ENCODE data around the gene ADGRG1.
A peak's percentile ranks its signal among the peaks of the same experiment; 100 is the strongest.

Gene ADGRG1

DNA sequence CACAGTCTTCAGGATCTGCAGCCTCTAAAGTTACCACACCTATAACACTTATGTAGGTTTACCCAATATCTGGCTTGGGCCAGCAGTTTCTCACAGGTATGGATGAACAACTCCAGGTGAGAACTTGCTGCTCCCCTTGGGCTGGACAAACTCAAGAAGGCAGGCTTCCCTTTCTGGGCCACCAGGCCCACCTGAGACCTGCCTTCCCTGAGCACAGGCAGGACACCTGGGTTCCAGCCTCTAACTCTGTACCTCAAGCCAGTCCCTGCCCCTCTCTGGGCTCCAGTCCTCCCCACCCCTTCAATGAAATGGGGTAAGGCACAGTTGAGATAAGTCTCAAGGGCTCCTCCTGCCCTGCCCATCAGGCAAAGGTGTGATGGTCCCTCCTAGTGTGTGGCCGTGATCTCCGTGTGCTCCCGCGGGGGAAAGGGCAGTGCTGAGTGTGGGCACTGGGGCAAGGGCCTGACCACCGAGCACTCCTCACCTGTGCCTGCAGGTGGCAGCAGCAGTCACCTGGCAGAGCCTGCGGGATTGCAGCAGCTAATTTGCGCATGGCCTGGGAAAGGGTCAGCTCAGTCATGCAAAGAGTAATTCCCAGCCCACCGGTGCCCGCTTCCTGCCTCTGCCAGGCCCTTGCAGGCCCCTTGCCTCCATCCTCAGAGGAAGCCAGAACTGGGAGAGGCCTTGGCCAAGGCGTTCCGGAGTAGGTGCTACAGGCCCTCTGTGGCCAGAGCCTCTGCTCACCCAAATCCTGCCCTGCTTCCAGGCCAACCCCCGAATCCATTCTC is 28.2 kb upstream of the ADGRG1 start:
- Mint-ChIP-seq H3K36me3 (peaks cover 8% of the 10 kb centered on the region), H3K4me1 (ENCODE audit: low read depth) (peaks cover 44% of the 10 kb centered on the region), H3K4me3 (no peak overlapping the region), H3K9me3 (ENCODE audit: low read depth) (peaks cover 7% of the 10 kb centered on the region), H3K27ac (peak overlapping the region; percentile 41), H3K27me3 (no peaks in the 10 kb centered on the region)

DNA sequence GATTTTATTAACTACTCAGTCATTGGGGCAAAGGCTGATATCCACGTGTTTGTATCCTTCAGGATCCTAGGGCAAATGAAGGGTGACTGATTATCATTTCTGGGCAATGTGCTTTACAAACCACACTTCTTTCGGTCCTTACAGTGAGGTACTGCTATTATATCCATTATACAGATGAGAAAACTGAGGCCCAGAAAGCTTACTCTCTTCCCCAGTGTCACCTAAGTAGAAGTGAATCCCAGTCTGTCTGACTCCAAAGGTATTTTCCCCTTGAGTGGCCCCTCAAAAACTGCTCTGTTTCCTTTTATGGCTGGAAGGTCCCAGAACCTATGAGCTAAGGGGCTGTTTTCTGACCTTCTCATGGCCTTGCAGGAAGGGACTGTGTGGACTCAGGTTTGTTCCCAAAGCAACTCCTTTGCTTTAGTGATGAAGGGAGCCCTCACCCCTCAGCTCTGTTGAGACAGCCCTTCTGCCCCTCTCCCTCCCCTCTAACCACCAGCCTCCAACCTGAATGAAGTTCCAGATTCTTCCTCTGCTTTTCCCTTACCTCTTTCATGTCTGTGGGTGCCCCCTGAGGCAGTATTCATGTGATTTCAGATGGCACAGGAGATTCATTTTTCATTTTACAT is 27.4 kb upstream of the ADGRG1 start:
- Mint-ChIP-seq H3K36me3 (peaks cover 8% of the 10 kb centered on the region), H3K4me1 (ENCODE audit: low read depth) (peaks cover 44% of the 10 kb centered on the region)

DNA sequence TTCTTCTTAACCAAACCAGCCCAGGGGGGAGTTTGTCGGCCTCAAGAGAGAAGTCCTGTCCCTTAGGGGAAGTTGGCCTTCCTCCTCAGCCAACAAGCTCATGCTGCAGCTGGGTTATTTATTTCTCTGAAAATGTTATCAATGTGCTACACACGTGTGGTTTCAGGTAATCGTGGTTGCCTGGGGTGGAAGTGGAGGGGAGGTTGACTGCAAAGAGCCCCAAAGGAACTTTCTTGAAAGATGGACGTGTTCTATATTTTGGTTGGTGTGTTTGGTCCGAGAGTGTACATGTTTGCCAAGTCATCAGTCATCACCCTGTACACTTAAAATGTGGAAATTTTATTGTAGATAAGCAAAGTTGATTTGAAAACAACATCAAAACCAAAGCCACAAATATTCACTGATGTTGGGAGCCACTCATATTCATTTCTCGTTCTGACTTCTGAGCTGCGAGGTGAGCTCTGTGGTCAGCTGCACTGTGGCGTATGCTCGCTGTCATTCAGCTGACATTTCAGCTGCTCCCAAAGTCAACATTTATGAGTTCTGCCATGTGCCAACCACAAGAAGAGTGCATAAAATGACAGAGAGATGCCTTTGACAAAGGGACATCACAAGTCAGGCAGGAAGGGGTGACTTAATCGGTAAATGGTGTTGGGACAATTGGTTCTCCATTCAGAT is 26.5 kb upstream of the ADGRG1 start:
- peak overlapping the region; percentile 71 for H3K4me3 Mint-ChIP-seq
- peaks cover 44% of the 10 kb centered on the region for H3K4me1 Mint-ChIP-seq (ENCODE audit: low read depth)
- H3K36me3 Mint-ChIP-seq: peaks cover 8% of the 10 kb centered on the region
- peak overlapping the region; percentile 93 for H3K27ac Mint-ChIP-seq
- peaks cover 3% of the 10 kb centered on the region for H3K9me3 Mint-ChIP-seq (ENCODE audit: low read depth)
- H3K27me3 Mint-ChIP-seq: no peaks in the 10 kb centered on the region

More for the DNA sequence above, 27.4 kb upstream of the ADGRG1 start:
- peak overlapping the region; percentile 46 for H3K4me3 Mint-ChIP-seq
- peaks cover 3% of the 10 kb centered on the region for H3K9me3 Mint-ChIP-seq (ENCODE audit: low read depth)
- H3K27ac Mint-ChIP-seq: peak overlapping the region; percentile 93
- no peaks in the 10 kb centered on the region for H3K27me3 Mint-ChIP-seq

- peak overlapping the region; percentile 78 for H3K27ac Mint-ChIP-seq
- peaks cover 44% of the 10 kb centered on the region for H3K4me1 Mint-ChIP-seq (ENCODE audit: low read depth)
Observed at GRCh38 chr16:57603115-57604024, 25.1 kb upstream of the ADGRG1 start.

DNA sequence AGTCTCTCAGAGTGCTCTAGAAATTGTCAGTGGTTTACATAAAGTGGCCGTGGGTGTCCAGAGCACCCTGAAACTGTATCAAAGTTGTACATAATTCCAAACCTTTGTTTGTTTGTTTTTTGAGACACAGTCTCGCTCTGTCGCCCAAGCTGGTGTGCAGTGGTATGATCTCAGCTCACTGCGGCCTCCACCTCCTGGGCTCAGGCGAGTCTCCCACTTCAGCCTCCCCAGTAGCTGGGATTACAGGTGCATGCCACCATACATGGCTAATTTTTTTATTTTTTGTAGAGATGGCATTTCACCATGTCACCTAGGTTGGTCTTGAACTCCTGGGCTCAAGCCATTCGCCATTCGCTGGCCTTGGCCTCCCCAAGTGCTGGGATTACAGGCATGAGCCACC is 24.3 kb upstream of the ADGRG1 start:
- Mint-ChIP-seq H3K27ac (no peak overlapping the region), H3K27me3 (no peaks in the 10 kb centered on the region), H3K4me3 (no peak overlapping the region), H3K4me1 (ENCODE audit: low read depth) (peaks cover 49% of the 10 kb centered on the region), H3K36me3 (no peaks in the 10 kb centered on the region), H3K9me3 (ENCODE audit: low read depth) (no peaks in the 10 kb centered on the region)

More at GRCh38 chr16:57603115-57604024, 25.1 kb upstream of the ADGRG1 start:
- Mint-ChIP-seq H3K27me3 (no peaks in the 10 kb centered on the region), H3K36me3 (peaks cover 3% of the 10 kb centered on the region), H3K9me3 (ENCODE audit: low read depth) (no peaks in the 10 kb centered on the region), H3K4me3 (no peak overlapping the region)

DNA sequence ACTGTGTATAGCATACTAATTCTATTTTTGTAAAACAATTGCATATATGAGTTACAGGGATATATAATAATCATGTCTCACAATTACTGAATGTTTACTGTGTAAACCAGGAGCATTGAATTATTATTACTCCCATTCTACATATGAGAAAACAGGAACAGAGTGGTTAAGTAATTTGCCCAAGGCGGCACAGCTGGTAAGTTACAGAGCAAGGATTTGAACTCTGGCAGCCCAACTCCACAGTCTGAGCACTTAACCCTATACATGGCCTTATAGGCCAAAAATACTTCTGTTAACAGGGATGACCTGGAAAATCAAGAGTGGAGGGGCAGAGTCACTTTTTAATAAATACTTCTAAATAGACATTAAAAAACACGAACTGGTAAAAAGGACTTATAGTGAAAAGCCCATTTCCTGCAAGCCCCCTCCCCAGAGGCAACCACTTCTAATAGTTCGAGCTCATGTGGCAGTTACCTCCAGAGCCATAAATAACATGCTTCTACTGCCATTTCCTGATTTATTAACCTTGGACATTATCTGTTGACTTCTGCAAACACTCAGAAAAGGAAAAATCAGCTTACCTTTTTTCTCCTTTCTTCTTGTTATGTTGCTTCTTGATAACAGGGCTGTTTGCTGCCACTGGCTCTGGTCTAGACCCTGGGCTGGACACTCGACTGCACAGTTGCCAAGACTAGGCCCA is 22.1 kb upstream of the ADGRG1 start:
- H3K27ac Mint-ChIP-seq: no peak overlapping the region
- peaks cover 54% of the 10 kb centered on the region for H3K4me1 Mint-ChIP-seq (ENCODE audit: low read depth)
- no peaks in the 10 kb centered on the region for H3K9me3 Mint-ChIP-seq (ENCODE audit: low read depth)
- H3K27me3 Mint-ChIP-seq: no peaks in the 10 kb centered on the region
- H3K4me3 Mint-ChIP-seq: no peak overlapping the region
- H3K36me3 Mint-ChIP-seq: no peaks in the 10 kb centered on the region

- Mint-ChIP-seq H3K4me3 (no peak overlapping the region), H3K4me1 (ENCODE audit: low read depth) (peaks cover 53% of the 10 kb centered on the region), H3K27ac (no peak overlapping the region), H3K27me3 (no peaks in the 10 kb centered on the region), H3K9me3 (ENCODE audit: low read depth) (no peaks in the 10 kb centered on the region), H3K36me3 (no peaks in the 10 kb centered on the region)
Observed at GRCh38 chr16:57606847-57607501, 21.5 kb upstream of the ADGRG1 start.

DNA sequence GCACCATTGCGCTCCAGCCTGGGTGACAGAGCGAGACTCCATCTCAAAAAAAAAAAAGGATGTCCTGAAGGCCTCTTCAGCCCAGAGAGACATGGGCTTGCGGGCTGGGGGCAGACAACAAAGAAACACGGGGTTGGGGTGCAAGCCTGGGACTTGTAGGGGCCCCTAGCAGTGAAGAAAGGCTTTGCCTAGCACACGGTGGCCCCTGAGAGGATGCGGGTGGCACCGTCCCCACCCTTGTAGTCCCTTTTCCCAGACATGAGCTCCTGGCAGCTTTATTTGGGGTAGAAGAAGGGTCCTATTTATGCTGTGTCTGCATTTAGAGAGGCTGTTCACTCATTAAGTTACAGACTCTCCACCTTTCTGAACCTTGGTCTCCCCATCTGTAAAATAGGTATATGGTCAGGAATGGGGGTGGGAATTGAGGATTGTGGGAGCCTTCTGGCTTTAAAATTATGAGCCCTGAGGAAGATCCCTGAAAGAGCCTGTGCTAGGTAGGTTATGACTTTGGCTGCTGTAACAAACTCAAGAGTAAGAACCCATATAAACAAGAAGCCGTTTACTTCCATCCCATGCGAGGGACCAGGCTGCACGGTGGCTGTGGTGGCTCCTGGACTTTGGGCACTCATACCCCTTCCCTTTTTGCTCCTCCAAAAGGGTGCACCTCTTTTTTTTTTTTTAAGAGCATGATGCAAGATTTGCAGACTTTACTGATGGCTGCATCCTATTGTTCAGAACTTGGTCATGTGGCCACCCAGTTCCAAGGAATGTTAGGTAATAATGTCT is 20.6 kb upstream of the ADGRG1 start:
- Mint-ChIP-seq H3K4me3 (no peak overlapping the region), H3K4me1 (ENCODE audit: low read depth) (peaks cover 44% of the 10 kb centered on the region), H3K36me3 (no peaks in the 10 kb centered on the region), H3K9me3 (ENCODE audit: low read depth) (no peaks in the 10 kb centered on the region), H3K27me3 (no peaks in the 10 kb centered on the region), H3K27ac (no peak overlapping the region)

DNA sequence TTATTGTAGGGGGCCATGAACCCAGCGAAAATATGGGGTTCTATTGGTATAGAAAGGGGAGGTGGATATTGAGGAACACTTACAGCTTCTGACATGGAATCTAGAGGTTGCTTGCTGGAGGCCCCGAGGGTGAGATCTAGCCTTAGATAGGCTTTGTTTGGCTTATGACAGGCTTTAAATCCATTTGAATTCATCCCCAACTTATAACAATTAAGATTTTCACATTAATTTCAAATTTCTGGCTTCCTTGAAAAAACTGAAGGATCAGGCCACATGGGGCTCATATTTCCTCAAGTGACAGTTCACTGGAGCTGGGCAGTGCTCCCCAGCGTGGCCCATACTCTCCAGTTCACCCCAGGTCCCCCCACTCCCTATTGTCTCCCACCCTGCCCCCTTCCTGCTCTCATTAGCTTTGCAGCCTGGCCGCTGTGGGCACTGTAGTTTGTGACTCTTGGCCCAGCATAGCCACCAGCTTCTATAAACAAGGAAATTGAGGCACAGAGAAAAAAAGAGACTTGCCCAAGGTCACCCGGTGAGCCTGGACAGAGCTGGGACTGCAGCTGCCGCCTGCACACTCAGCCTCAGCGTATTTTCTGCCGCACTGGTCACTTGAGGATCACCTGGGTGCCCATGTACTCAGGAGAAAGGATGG is 19.8 kb upstream of the ADGRG1 start:
- H3K4me1 Mint-ChIP-seq (ENCODE audit: low read depth): peaks cover 38% of the 10 kb centered on the region
- H3K4me3 Mint-ChIP-seq: no peak overlapping the region
- H3K36me3 Mint-ChIP-seq: no peaks in the 10 kb centered on the region
- no peaks in the 10 kb centered on the region for H3K27me3 Mint-ChIP-seq
- peak overlapping the region; percentile 94 for H3K27ac Mint-ChIP-seq
- no peaks in the 10 kb centered on the region for H3K9me3 Mint-ChIP-seq (ENCODE audit: low read depth)

DNA sequence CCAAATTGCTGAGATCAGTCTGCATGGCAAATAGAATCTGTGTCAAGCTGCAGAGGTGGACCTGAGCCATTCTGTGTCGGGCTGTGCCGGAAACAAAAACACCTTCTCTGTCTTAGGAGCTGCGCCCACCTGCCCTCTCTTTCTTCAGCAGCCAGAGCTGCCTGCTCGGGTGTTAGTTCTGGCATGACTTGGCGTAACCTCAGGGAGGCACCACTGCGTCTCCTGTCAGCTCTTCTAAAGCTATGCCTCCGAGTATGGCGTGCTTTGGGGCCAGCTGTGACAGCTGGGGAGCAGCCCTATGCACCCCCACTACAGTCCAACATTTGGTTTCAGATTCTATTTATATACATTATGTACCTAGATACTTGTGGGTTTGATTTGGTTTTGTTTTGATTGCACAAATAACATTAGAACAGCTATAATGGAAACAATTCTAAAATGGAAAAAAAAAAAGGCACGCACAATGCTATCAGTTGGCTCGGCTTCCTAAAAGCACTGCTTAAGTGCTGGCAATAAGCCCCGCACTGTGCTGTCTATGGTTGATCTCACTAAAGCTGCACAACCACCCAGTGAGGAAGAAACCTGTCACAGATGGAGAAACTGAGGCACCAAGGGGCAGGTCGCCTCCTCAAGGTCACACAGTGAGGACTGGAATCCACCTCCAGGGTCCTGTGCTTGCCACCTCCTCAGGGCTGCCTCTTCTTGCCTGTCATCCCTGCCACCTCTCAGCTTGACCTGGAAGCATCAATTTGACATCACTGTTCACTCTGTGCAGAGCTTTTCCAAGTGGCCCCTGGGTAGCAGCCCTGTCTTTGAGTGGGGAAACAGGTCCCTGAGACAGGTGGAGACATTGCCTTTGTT is 18.7 kb upstream of the ADGRG1 start:
- Mint-ChIP-seq H3K4me3 (peak overlapping the region; percentile 73), H3K36me3 (no peaks in the 10 kb centered on the region), H3K27me3 (no peaks in the 10 kb centered on the region), H3K4me1 (ENCODE audit: low read depth) (peaks cover 45% of the 10 kb centered on the region), H3K9me3 (ENCODE audit: low read depth) (no peaks in the 10 kb centered on the region), H3K27ac (peak overlapping the region; percentile 94)

DNA sequence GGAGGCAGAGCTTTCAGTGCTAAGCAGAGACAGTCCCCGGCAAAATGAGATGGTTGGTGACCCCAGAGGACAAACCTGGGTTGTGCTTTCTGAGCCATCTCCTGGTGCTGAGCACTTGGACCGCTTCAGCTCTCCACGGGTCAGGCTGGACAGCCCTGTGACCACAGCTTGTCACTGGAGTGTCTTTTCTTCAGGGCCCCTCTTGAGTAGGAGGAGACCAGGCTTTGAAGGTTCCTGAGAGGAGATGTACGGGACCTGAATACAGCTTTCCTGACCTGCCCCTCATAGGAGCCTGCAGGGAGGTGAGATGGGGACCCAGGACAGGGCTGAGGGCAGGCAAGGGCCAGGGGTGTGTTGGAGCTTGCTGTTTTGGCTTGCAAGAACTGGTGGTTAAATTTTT is 17.8 kb upstream of the ADGRG1 start:
- Mint-ChIP-seq H3K4me3 (no peak overlapping the region), H3K27me3 (no peaks in the 10 kb centered on the region), H3K36me3 (no peaks in the 10 kb centered on the region), H3K9me3 (ENCODE audit: low read depth) (no peaks in the 10 kb centered on the region), H3K4me1 (ENCODE audit: low read depth) (peaks cover 45% of the 10 kb centered on the region), H3K27ac (peak overlapping the region; percentile 94)

GRCh38 chr16:57611181-57611580 is 17.2 kb upstream of the ADGRG1 start:
- Mint-ChIP-seq H3K9me3 (ENCODE audit: low read depth) (no peaks in the 10 kb centered on the region), H3K4me1 (ENCODE audit: low read depth) (peaks cover 45% of the 10 kb centered on the region), H3K27me3 (no peaks in the 10 kb centered on the region), H3K4me3 (peak overlapping the region; percentile 4), H3K27ac (peak overlapping the region; percentile 94), H3K36me3 (no peaks in the 10 kb centered on the region)

Measured in activated naive CD8-positive, alpha-beta T cell (primary cell).